Trophoblast cell (in vitro differentiated cells and primary cell): ENCODE data around the gene NUDT8.

ENCODE experiments used
- DNase-seq, 2 donors: peaks; one replicate each; pipeline ENCODE4 v3.0.0-alpha.2; 2016
- H2AFZ ChIP-seq: 2 replicates; pipeline ENCODE4 v1.6.1; 2013; ENCODE audit warnings: low read length, moderate library complexity, mild to moderate bottlenecking; ENCODE audit not compliant: insufficient read depth, poor library complexity
- H2AK5ac ChIP-seq: 2 replicates; pipeline ENCODE4 v1.6.1; 2013; ENCODE audit warnings: mild to moderate bottlenecking, low read length
- H2BK120ac ChIP-seq: 2 replicates; pipeline ENCODE4 v1.6.1; 2013; ENCODE audit warnings: low read length, mild to moderate bottlenecking, moderate library complexity; ENCODE audit not compliant: insufficient read depth, poor library complexity
- H2BK12ac ChIP-seq: 2 replicates; pipeline ENCODE4 v1.6.1; 2013; ENCODE audit warnings: mild to moderate bottlenecking, low read length, moderate library complexity
- H2BK5ac ChIP-seq: 2 replicates; pipeline ENCODE4 v1.6.1; 2013; ENCODE audit warnings: low read length, low read depth, moderate library complexity, mild to moderate bottlenecking; ENCODE audit not compliant: poor library complexity
- H3K14ac ChIP-seq: 2 replicates; pipeline ENCODE4 v1.6.1; 2013; ENCODE audit warnings: mild to moderate bottlenecking, low read length
- H3K18ac ChIP-seq: 2 replicates; pipeline ENCODE4 v1.6.1; 2013; ENCODE audit warnings: mild to moderate bottlenecking, low read length
- H3K23ac ChIP-seq: 2 replicates; pipeline ENCODE4 v1.6.1; 2013; ENCODE audit warnings: low read length
- H3K27ac ChIP-seq: 2 replicates; pipeline ENCODE4 v1.5.1; 2013; ENCODE audit warnings: low read depth, mild to moderate bottlenecking, inconsistent platforms, low read length, moderate library complexity
- H3K27me3 ChIP-seq: 2 replicates; pipeline ENCODE4 v1.6.1; 2013; ENCODE audit warnings: inconsistent platforms, mild to moderate bottlenecking, low read length, moderate library complexity; ENCODE audit not compliant: insufficient read depth
- H3K36me3 ChIP-seq, 2 experiments: 1 replicate in 1 of 2; 2 replicates in 1 of 2; pipeline ENCODE4 v1.6.1; 2013; ENCODE audit warnings: low read length in 2 of 2, mild to moderate bottlenecking in 2 of 2, moderate library complexity in 1 of 2; ENCODE audit not compliant: insufficient read depth in 2 of 2, control insufficient read depth in 1 of 2
- H3K4ac ChIP-seq: 2 replicates; pipeline ENCODE4 v1.6.1; 2013; ENCODE audit warnings: low read depth, mild to moderate bottlenecking, low read length, moderate library complexity
- H3K4me1 ChIP-seq, 2 experiments: 1 replicate in 1 of 2; 2 replicates in 1 of 2; pipeline ENCODE4 v1.6.1; 2013; ENCODE audit warnings: low read length in 2 of 2, mild to moderate bottlenecking in 2 of 2, moderate library complexity in 1 of 2; ENCODE audit not compliant: insufficient read depth in 2 of 2, control insufficient read depth in 1 of 2
- H3K4me2 ChIP-seq: 2 replicates; pipeline ENCODE4 v1.6.1; 2013; ENCODE audit warnings: inconsistent platforms, mild to moderate bottlenecking, low read length, moderate library complexity
- H3K4me3 ChIP-seq: 2 replicates; pipeline ENCODE4 v1.5.1; 2013; ENCODE audit warnings: mild to moderate bottlenecking, low read depth, low read length, inconsistent platforms
- H3K79me1 ChIP-seq: one replicate; pipeline ENCODE4 v1.6.1; 2013; ENCODE audit warnings: low read length
- H3K79me2 ChIP-seq: 2 replicates; pipeline ENCODE4 v1.6.1; 2013; ENCODE audit warnings: low read length, mild to moderate bottlenecking; ENCODE audit not compliant: control insufficient read depth, insufficient read depth, poor library complexity
- H3K9ac ChIP-seq: 2 replicates; pipeline ENCODE4 v1.6.1; 2013; ENCODE audit warnings: mild to moderate bottlenecking, low read length
- H3K9me3 ChIP-seq: 2 replicates; pipeline ENCODE4 v1.6.1; 2013; ENCODE audit warnings: low read depth, mild to moderate bottlenecking, control low read depth, inconsistent platforms, low read length; ENCODE audit not compliant: insufficient read depth
- H4K12ac ChIP-seq: 2 replicates; pipeline ENCODE4 v1.6.1; 2013; ENCODE audit warnings: low read depth, mild to moderate bottlenecking, low read length, moderate library complexity
- H4K8ac ChIP-seq: 2 replicates; pipeline ENCODE4 v1.6.1; 2013; ENCODE audit warnings: low read depth, mild to moderate bottlenecking, low read length, moderate library complexity
- H4K91ac ChIP-seq: one replicate; pipeline ENCODE4 v1.6.1; 2013; ENCODE audit warnings: low read depth, mild to moderate bottlenecking, low read length, moderate library complexity
- WGBS: extraction: QIAGEN DNeasy Blood & Tissue Kit; methylation state at CpG from one replicate; pipeline ENCODE4 v1.1.7; 2013; ENCODE audit warnings: missing lambda C conversion rate; ENCODE audit not compliant: insufficient read length, insufficient coverage; ENCODE audit errors: extremely low coverage; 5-methylcytosine and 5-hydroxymethylcytosine counted together

NUDT8 gene

GRCh38 chr11:67596753-67597300, 32.9 kb downstream of the NUDT8 start:
- Histone ChIP-seq H4K91ac (no peak overlapping the region), H2AK5ac (no peak overlapping the region), H4K12ac (no peak overlapping the region), H3K18ac (no peak overlapping the region), H3K4ac (no peak overlapping the region), H2BK12ac (no peak overlapping the region), H3K36me3 (no peaks in the 10 kb centered on the region), H3K27ac (no peak overlapping the region), H3K27me3 (no peaks in the 10 kb centered on the region), H3K4me2 (no peak overlapping the region), H3K79me2 (no peaks in the 10 kb centered on the region), H4K8ac (no peak overlapping the region), H3K4me3 (no peak overlapping the region), H2AFZ (no peak overlapping the region), H3K9ac (no peak overlapping the region), H3K79me1 (no peaks in the 10 kb centered on the region), H3K23ac (no peak overlapping the region), H2BK5ac (no peak overlapping the region), H2BK120ac (no peak overlapping the region), H3K9me3 (peaks cover 2% of the 10 kb centered on the region), H3K4me1 (no peaks in the 10 kb centered on the region), H3K14ac (no peak overlapping the region)
- no CpG with 5 or more reads among the region's 1 CpG for WGBS
- DNase-seq = no peak

- Histone ChIP-seq H3K9ac (no peak overlapping the region), H3K4me1 (no peaks in the 10 kb centered on the region), H2AFZ (no peak overlapping the region), H3K4me3 (no peak overlapping the region), H2BK5ac (no peak overlapping the region), H3K27me3 (no peaks in the 10 kb centered on the region), H3K27ac (no peak overlapping the region), H3K18ac (no peak overlapping the region), H2BK12ac (no peak overlapping the region), H3K9me3 (peaks cover 2% of the 10 kb centered on the region), H3K23ac (no peak overlapping the region), H3K4me2 (no peak overlapping the region), H3K36me3 (no peaks in the 10 kb centered on the region), H3K4ac (no peak overlapping the region), H4K91ac (no peak overlapping the region), H2AK5ac (no peak overlapping the region), H4K12ac (no peak overlapping the region), H3K79me1 (no peaks in the 10 kb centered on the region), H3K14ac (no peak overlapping the region), H3K79me2 (no peaks in the 10 kb centered on the region), H4K8ac (no peak overlapping the region), H2BK120ac (no peak overlapping the region)
- no CpG with 5 or more reads among the region's 3 CpGs for WGBS
- DNase-seq = no peak
Observed at GRCh38 chr11:67594480-67594879, 35.3 kb downstream of the NUDT8 start.

GRCh38 chr11:67593565-67593905, 36.2 kb downstream of the NUDT8 start:
- H2BK120ac ChIP-seq = no peak overlapping the region
- no peaks in the 10 kb centered on the region for H3K79me2 ChIP-seq
- H3K4ac ChIP-seq = no peak overlapping the region
- H3K23ac ChIP-seq = no peak overlapping the region
- DNase-seq = no peak
- H3K36me3 ChIP-seq = peaks cover 0 to 3% of the 10 kb centered on the region in 2 experiments
- H4K8ac ChIP-seq = no peak overlapping the region
- H3K27me3 ChIP-seq = no peaks in the 10 kb centered on the region
- no peak overlapping the region for H3K9ac ChIP-seq
- H2AK5ac ChIP-seq = no peak overlapping the region
- H2AFZ ChIP-seq = no peak overlapping the region
- H3K4me2 ChIP-seq = no peak overlapping the region
- H2BK5ac ChIP-seq = no peak overlapping the region
- H4K91ac ChIP-seq = no peak overlapping the region
- no peak overlapping the region for H3K4me3 ChIP-seq
- peaks cover 2% of the 10 kb centered on the region for H3K9me3 ChIP-seq
- H3K79me1 ChIP-seq = no peaks in the 10 kb centered on the region
- WGBS = no CpG with 5 or more reads among the region's 3 CpGs
- H4K12ac ChIP-seq = no peak overlapping the region
- H3K27ac ChIP-seq = no peak overlapping the region
- no peak overlapping the region for H3K18ac ChIP-seq
- H2BK12ac ChIP-seq = no peak overlapping the region
- no peak overlapping the region for H3K14ac ChIP-seq
- no peaks in the 10 kb centered on the region for H3K4me1 ChIP-seq

GRCh38 chr11:67592880-67593564, 36.7 kb downstream of the NUDT8 start:
- Histone ChIP-seq H3K4me1 (no peaks in the 10 kb centered on the region), H3K36me3 (peaks cover 0 to 5% of the 10 kb centered on the region in 2 experiments), H4K91ac (no peak overlapping the region), H2AK5ac (no peak overlapping the region), H4K8ac (no peak overlapping the region), H4K12ac (no peak overlapping the region), H3K23ac (no peak overlapping the region), H3K27ac (no peak overlapping the region), H3K4me2 (no peak overlapping the region), H2BK5ac (no peak overlapping the region), H2BK120ac (no peak overlapping the region), H3K27me3 (no peaks in the 10 kb centered on the region), H2AFZ (no peak overlapping the region), H3K9me3 (peaks cover 2% of the 10 kb centered on the region), H3K18ac (no peak overlapping the region), H3K79me2 (no peaks in the 10 kb centered on the region), H3K4ac (no peak overlapping the region), H3K14ac (no peak overlapping the region), H3K4me3 (no peak overlapping the region), H3K9ac (no peak overlapping the region), H3K79me1 (no peaks in the 10 kb centered on the region), H2BK12ac (no peak overlapping the region)
- no CpG with 5 or more reads among the region's 12 CpGs for WGBS
- no peak for DNase-seq
